GM18873 (cell line): ENCODE data around the gene SPTBN4.

ENCODE experiments used
- ATAC-seq: cut with Tn5 transposase; IDR thresholded peaks from one replicate; pipeline ENCODE4 v1.9.1; 2021; ENCODE audit warnings: mild to moderate bottlenecking, moderate library complexity, moderate number of reproducible peaks; ENCODE audit not compliant: unreplicated experiment, low FRiP score

Gene SPTBN4

GRCh38 chr19:40598918-40599307 is 132.1 kb downstream of the SPTBN4 start:
- ATAC-seq, result no peak

- no peak for ATAC-seq
These were observed 132.6 kb downstream of the SPTBN4 start for GRCh38 chr19:40599331-40599901.

GRCh38 chr19:40599902-40600569 is 133.2 kb downstream of the SPTBN4 start:
- no peak for ATAC-seq

GRCh38 chr19:40600570-40601133 is 133.9 kb downstream of the SPTBN4 start:
- no peak for ATAC-seq

- ATAC-seq, result no peak
These were observed 134.6 kb downstream of the SPTBN4 start, which contains the start of gene LTBP4 for GRCh38 chr19:40601134-40601974. Gene LTBP4, plus strand, starts transcription at chr19:40601369. Its CDS starts 19 bp downstream, at chr19:40601388.

- ATAC-seq, result no peak
These were observed 136.2 kb downstream of the SPTBN4 start for GRCh38 chr19:40603071-40603388.

GRCh38 chr19:40603389-40604170 is 136.8 kb downstream of the SPTBN4 start:
- ATAC-seq, result peak; percentile 65

GRCh38 chr19:40604171-40604646 is 137.4 kb downstream of the SPTBN4 start:
- no peak for ATAC-seq

GRCh38 chr19:40604647-40605215 is 137.9 kb downstream of the SPTBN4 start:
- no peak for ATAC-seq

GRCh38 chr19:40605216-40605971 is 138.6 kb downstream of the SPTBN4 start:
- no peak for ATAC-seq

- ATAC-seq, result no peak
These were observed 140.8 kb downstream of the SPTBN4 start for GRCh38 chr19:40607311-40608239.

- ATAC-seq, result no peak
These were observed 141.4 kb downstream of the SPTBN4 start for GRCh38 chr19:40608240-40608621.

GRCh38 chr19:40608957-40609356 is 142.2 kb downstream of the SPTBN4 start:
- ATAC-seq, result no peak

- no peak for ATAC-seq
These were observed 143.0 kb downstream of the SPTBN4 start for GRCh38 chr19:40609561-40610395.

- ATAC-seq, result no peak
These were observed 143.7 kb downstream of the SPTBN4 start for GRCh38 chr19:40610396-40611064.

GRCh38 chr19:40611096-40611495 is 144.3 kb downstream of the SPTBN4 start:
- ATAC-seq, result no peak
